ENCODE data around the gene TEAD3. TPM values are rescaled to one million over a fixed set of nuclear protein-coding genes. Genes with fewer than 3 reads are reported as not detected.

The TEAD3 gene
- polyA plus RNA-seq, 3 donors = not detected

DNA sequence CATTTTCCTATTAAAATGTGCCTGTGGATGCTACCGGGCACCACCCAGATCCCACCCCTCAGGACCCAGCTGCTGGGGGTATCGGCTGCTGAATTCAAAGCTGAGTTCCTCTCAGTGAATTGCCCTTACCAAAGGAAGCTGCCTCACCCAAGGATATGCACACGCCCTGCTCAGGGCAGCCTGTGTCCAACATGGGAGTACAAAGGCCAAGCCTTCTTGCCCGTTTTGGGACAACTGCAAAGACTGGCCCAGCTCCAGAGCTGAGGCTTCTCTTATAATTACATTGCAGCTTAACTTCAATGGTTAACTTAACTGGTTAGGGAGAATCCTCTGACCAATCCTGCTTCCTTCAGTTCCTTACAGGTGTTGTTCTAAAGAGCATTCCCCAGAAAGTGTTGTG lies 64.6 kb downstream of the TEAD3 start:
- H3K4me2 ChIP-seq (replicated peaks; ENCODE audit: extremely low read depth, low read length, poor library complexity, severe bottlenecking) = no peak overlapping the region
- H3K4me3 ChIP-seq (replicated peaks in 1 of 3; ENCODE audit: low read depth in 2 of 3, low read length in 3 of 3) = no peak overlapping the region
- H3K27me3 Mint-ChIP-seq (ENCODE audit: low read depth in 3 of 3) = peaks cover 2 to 5% (median 3%) of the 10 kb centered on the region in 3 donors
- no peaks in the 10 kb centered on the region for H3K27me3 ChIP-seq (ENCODE audit: control insufficient read depth in 2 of 2, insufficient read depth in 2 of 2, low read length in 2 of 2)
- H2AFZ ChIP-seq (ENCODE audit: insufficient read depth, low read depth, low read length, poor library complexity, severe bottlenecking) = no peak overlapping the region
- no peak overlapping the region for H3K27ac Mint-ChIP-seq
- DNase-seq = no peak
- WGBS (ENCODE audit: insufficient coverage) = 90% methylated on average over 4 of the region's 4 CpGs
- peaks cover 0 to 7% of the 10 kb centered on the region in 2 donors for H3K36me3 ChIP-seq (replicated peaks in 1 of 2; ENCODE audit: control insufficient read depth in 1 of 2, insufficient read depth in 2 of 2, low read length in 2 of 2)
- H4K20me1 ChIP-seq (ENCODE audit: insufficient read depth, low read length) = no peaks in the 10 kb centered on the region
- no peaks in the 10 kb centered on the region for H3K79me2 ChIP-seq (ENCODE audit: insufficient read depth, low read length)
- H3K4me3 Mint-ChIP-seq = no peak overlapping the region
- intact Hi-C loops (cut with micrococcal nuclease) = no loop called here
- peaks cover 21 to 37% (median 31%) of the 10 kb centered on the region in 7 donors for H3K9me3 Mint-ChIP-seq
- no peaks in the 10 kb centered on the region for H3K4me1 Mint-ChIP-seq
- no peaks in the 10 kb centered on the region for H3K4me1 ChIP-seq (ENCODE audit: control insufficient read depth in 1 of 2, insufficient read depth in 2 of 2, low read length in 2 of 2)
- no peak overlapping the region for H3K27ac ChIP-seq (ENCODE audit: low read depth in 1 of 2, low read length in 2 of 2)
- H3K9me3 ChIP-seq (replicated peaks in 1 of 2; ENCODE audit: control insufficient read depth in 1 of 2, insufficient read depth in 1 of 2, low read length in 2 of 2) = peaks cover 27 to 34% of the 10 kb centered on the region in 2 donors
- no peak for TF ChIP-seq CTCF (IDR thresholded peaks at IDR 0.05)
- peaks cover 4 to 18% of the 10 kb centered on the region in 2 donors for H3K36me3 Mint-ChIP-seq
- H3K9ac ChIP-seq (ENCODE audit: insufficient read depth, low read length, poor library complexity, severe bottlenecking) = no peak overlapping the region

DNA sequence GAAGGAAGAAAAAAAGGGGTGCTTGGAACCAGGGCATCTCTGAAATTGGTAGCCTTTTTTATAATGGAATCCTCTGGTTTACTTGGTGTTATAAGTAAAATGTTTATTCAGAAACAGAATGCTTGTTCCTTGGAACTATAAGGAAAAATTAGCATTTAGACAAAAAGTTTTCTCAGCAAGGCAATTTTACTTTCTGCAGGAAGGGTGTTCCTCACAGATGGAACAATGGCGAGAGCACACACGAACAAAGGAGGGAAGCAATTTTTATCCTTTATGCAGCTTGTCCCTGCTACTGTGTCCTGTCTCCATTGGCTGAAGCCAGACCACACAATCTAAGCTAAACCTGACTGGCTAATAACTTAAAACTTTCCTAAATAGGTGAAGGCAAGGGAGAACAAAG lies 67.4 kb downstream of the TEAD3 start:
- peaks cover 23% of the 10 kb centered on the region in 2 donors for H3K4me1 ChIP-seq (ENCODE audit: control insufficient read depth in 1 of 2, insufficient read depth in 2 of 2, low read length in 2 of 2)
- peaks cover 3 to 12% of the 10 kb centered on the region in 2 donors for H3K36me3 ChIP-seq (replicated peaks in 1 of 2; ENCODE audit: control insufficient read depth in 1 of 2, insufficient read depth in 2 of 2, low read length in 2 of 2)
- H3K27me3 ChIP-seq (ENCODE audit: control insufficient read depth in 2 of 2, insufficient read depth in 2 of 2, low read length in 2 of 2) = no peaks in the 10 kb centered on the region
- TF ChIP-seq CTCF (IDR thresholded peaks at IDR 0.05) = no peak
- no peak overlapping the region for H3K4me2 ChIP-seq (replicated peaks; ENCODE audit: extremely low read depth, low read length, poor library complexity, severe bottlenecking)
- Mint-ChIP-seq H3K27me3 (ENCODE audit: low read depth in 3 of 3) (peaks cover 0 to 5% (median 2%) of the 10 kb centered on the region in 3 donors), H3K27ac (no peak overlapping the region), H3K36me3 (peaks cover 18 to 33% of the 10 kb centered on the region in 2 donors), H3K4me1 (peaks cover 22% of the 10 kb centered on the region), H3K4me3 (no peak overlapping the region), H3K9me3 (peaks cover 21 to 37% (median 31%) of the 10 kb centered on the region in 7 donors)
- peaks cover 27 to 34% of the 10 kb centered on the region in 2 donors for H3K9me3 ChIP-seq (replicated peaks in 1 of 2; ENCODE audit: control insufficient read depth in 1 of 2, insufficient read depth in 1 of 2, low read length in 2 of 2)
- WGBS (ENCODE audit: insufficient coverage) = no CpG with 5 or more reads among the region's 2 CpGs
- H3K79me2 ChIP-seq (ENCODE audit: insufficient read depth, low read length) = no peaks in the 10 kb centered on the region
- no peak overlapping the region for H3K9ac ChIP-seq (ENCODE audit: insufficient read depth, low read length, poor library complexity, severe bottlenecking)
- intact Hi-C loops (cut with micrococcal nuclease) = no loop called here
- no peak overlapping the region for H3K27ac ChIP-seq (ENCODE audit: low read depth in 1 of 2, low read length in 2 of 2)
- H4K20me1 ChIP-seq (ENCODE audit: insufficient read depth, low read length) = peaks cover 6% of the 10 kb centered on the region
- DNase-seq = no peak
- H3K4me3 ChIP-seq (replicated peaks in 1 of 3; ENCODE audit: low read depth in 2 of 3, low read length in 3 of 3) = no peak overlapping the region
- H2AFZ ChIP-seq (ENCODE audit: insufficient read depth, low read depth, low read length, poor library complexity, severe bottlenecking) = no peak overlapping the region
